Measurements from ENCODE around the gene RESF1. TPM values are rescaled to one million over a fixed set of nuclear protein-coding genes. Genes with fewer than 3 reads are reported as not detected.
A peak's percentile ranks its signal among the peaks of the same experiment; 100 is the strongest.

Gene RESF1, protein sequence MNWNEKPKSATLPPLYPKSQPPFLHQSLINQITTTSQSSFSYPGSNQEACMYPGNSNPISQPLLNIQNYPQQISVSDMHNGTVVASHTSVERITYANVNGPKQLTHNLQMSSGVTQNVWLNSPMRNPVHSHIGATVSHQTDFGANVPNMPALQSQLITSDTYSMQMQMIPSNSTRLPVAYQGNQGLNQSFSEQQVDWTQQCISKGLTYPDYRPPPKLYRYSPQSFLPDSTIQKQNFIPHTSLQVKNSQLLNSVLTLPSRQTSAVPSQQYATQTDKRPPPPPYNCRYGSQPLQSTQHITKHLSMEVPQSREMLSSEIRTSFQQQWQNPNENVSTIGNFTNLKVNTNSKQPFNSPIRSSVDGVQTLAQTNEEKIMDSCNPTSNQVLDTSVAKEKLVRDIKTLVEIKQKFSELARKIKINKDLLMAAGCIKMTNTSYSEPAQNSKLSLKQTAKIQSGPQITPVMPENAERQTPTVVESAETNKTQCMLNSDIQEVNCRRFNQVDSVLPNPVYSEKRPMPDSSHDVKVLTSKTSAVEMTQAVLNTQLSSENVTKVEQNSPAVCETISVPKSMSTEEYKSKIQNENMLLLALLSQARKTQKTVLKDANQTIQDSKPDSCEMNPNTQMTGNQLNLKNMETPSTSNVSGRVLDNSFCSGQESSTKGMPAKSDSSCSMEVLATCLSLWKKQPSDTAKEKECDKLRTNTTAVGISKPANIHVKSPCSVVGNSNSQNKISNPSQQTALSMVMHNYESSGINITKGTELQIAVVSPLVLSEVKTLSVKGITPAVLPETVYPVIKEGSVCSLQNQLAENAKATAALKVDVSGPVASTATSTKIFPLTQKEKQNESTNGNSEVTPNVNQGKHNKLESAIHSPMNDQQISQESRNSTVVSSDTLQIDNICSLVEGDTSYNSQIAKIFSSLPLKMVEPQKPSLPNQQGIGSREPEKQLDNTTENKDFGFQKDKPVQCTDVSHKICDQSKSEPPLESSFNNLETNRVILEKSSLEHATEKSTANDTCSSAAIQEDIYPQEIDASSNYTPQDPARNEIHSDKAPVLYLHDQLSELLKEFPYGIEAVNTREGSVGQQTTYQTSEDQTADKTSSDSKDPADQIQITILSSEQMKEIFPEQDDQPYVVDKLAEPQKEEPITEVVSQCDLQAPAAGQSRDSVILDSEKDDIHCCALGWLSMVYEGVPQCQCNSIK (N-terminal part only)
- total RNA-seq (2016; rRNA removed; fragmentation: Illumina TruSeq; extraction: Trizol) (16.8 and 19.6 TPM in 2 replicates), polyA plus RNA-seq (2011; rRNA removed) (7.9 and 8.1 TPM in 2 replicates), polyA minus RNA-seq (2011; rRNA and poly(A)+ RNA removed; ENCODE audit: low replicate concordance) (4.4 and 8.3 TPM in 2 replicates), Bru-seq, nascent RNA (percentile 89 among the genes with signal in this experiment), BruChase-seq, experiment 1, labeled RNA remaining after a 6-hour chase (percentile 82 among the genes with signal in this experiment), BruChase-seq, experiment 2, labeled RNA remaining after a 2-hour chase (percentile 92 among the genes with signal in this experiment)
- 7.5 and 7.6 TPM in 2 replicates for total RNA-seq (2016; cell fraction: cytosol; rRNA removed; fragmentation: Illumina TruSeq; extraction: Trizol; ENCODE audit: low read depth)
- 17.0 and 17.2 TPM in 2 replicates for total RNA-seq (2016; cell fraction: insoluble cytoplasmic fraction; rRNA removed; fragmentation: Illumina TruSeq; extraction: Trizol)
- total RNA-seq (2016; cell fraction: membrane; rRNA removed; fragmentation: Illumina TruSeq; extraction: Trizol): 14.6 and 16.5 TPM in 2 replicates
- 21.5 and 27.0 TPM in 2 replicates for total RNA-seq (2016; cell fraction: nucleus; rRNA removed; fragmentation: Illumina TruSeq; extraction: Trizol)
- 3.8 and 6.9 TPM in 2 replicates for polyA plus RNA-seq (2011; cell fraction: cytosol; rRNA removed)
- 5.4 and 9.5 TPM in 2 replicates for polyA plus RNA-seq (2011; cell fraction: nucleus; rRNA removed)
- 13.3 and 13.5 TPM in 2 replicates for polyA plus RNA-seq (2012)
- 8.1 and 10.1 TPM in 2 replicates for polyA plus RNA-seq (2016; cell fraction: cytosol; fragmentation: Illumina TruSeq; extraction: Trizol; ENCODE audit: low read depth)
- polyA plus RNA-seq (2016; cell fraction: insoluble cytoplasmic fraction; fragmentation: Illumina TruSeq; extraction: Trizol; ENCODE audit: low read depth): 14.7 and 15.3 TPM in 2 replicates
- 10.7 and 12.4 TPM in 2 replicates for polyA plus RNA-seq (2016; cell fraction: membrane; fragmentation: Illumina TruSeq; extraction: Trizol; ENCODE audit: low read depth)
- polyA plus RNA-seq (2016; cell fraction: nucleus; fragmentation: Illumina TruSeq; extraction: Trizol; ENCODE audit: insufficient read depth, low read depth): 25.7 and 28.8 TPM in 2 replicates
- 11.1 and 13.0 TPM in 2 replicates for polyA minus RNA-seq (2011; cell fraction: cytosol; rRNA and poly(A)+ RNA removed)
- polyA minus RNA-seq (2011; cell fraction: nucleus; rRNA and poly(A)+ RNA removed): 25.9 and 43.3 TPM in 2 replicates
- long read RNA-seq, experiment 1, partial matches to known transcripts: 0 of 1 reads
- long read RNA-seq, experiment 1, other reads (novel, unspliced or antisense): 1 of 1 reads
- long read RNA-seq, experiment 2, full-length matches to known transcripts: 3 of 14 reads
- long read RNA-seq, experiment 2, partial matches to known transcripts: 7 of 14 reads
- long read RNA-seq, experiment 2, other reads (novel, unspliced or antisense): 4 of 14 reads

DNA sequence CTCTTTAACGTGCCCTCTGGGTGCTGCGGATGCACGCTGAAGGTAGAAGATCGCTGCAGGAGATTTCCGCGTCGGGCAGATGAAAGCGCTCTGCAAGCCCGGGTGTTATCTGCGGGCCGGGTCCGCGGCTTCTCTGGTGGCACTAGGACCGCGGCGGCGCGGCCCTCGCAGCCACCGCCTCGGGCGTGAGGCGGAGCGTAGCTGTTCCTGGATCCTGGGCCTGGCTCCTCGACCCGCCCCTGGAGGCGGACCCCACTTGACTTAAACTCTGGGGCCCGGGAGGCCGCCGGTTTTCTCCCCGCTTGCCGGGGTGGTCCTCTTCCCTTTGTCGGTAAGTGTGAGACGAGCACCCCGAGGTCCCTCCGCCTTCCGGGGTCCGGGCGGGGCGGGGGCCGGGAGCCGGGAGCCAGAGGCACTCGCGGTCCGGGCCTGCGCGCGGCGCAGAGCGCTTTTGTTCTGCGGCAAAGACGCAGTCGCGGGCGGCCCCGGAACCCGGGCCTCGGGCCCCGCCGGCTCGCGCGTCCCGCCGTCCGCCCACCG, at the start of gene RESF1:
TSS of gene RESF1 (plus strand) at position 255 of the 540 bp plus-strand sequence. CDS start 21,541 bp downstream, outside the sequence.
- no peak for FAIRE-seq
- Histone ChIP-seq H3K79me2 (ENCODE audit: insufficient read depth, low read length) (peaks cover 17% of the 10 kb centered on the region), H3K4me2 (ENCODE audit: low read depth, low read length) (peak within 1 kb of the TSS; percentile 84), H3K9me3 (ENCODE audit: low read length) (no peaks in the 10 kb centered on the region), H3K27me3 (ENCODE audit: control insufficient read depth in 1 of 2, insufficient read depth in 2 of 2, low read length in 2 of 2) (no peaks in the 10 kb centered on the region), H2AFZ (ENCODE audit: low read length) (peak within 1 kb of the TSS; percentile 33), H3K27ac (ENCODE audit: extremely low read length, insufficient read depth, low read length) (peak within 1 kb of the TSS; percentile 79), H3K4me3 (replicated peaks in 1 of 3; ENCODE audit: insufficient read depth in 1 of 3, low read depth in 2 of 3, low read length in 3 of 3) (peak within 1 kb of the TSS; percentile 63 to 76 (median 68)), H3K9ac (ENCODE audit: insufficient read depth, low read depth, low read length) (peak within 1 kb of the TSS; percentile 70), H3K36me3 (replicated peaks in 1 of 2; ENCODE audit: control insufficient read depth in 1 of 2, insufficient read depth in 2 of 2, low read length in 2 of 2) (no peaks in the 10 kb centered on the region), H4K20me1 (ENCODE audit: insufficient read depth, low read length) (no peaks in the 10 kb centered on the region), H3K4me1 (ENCODE audit: insufficient read depth, low read length) (peaks cover 36% of the 10 kb centered on the region)
- WGBS (ENCODE audit: low lambda C conversion rate): 6% methylated on average over 3 of the region's 67 CpGs
- peak; percentile 98 for ATAC-seq
- CTCF ChIA-PET (ENCODE audit: low intra/inter-chr PET ratio, low total read pairs): no interaction called here
- intact Hi-C loops (cut with micrococcal nuclease; ENCODE audit: unreplicated experiment): loop anchor here (5.0 kb wide), 2 partner anchors 187 to 277 kb away; no protein-coding TSS in a partner anchor
- DNase-seq (ENCODE audit: low spot score): peak; percentile 79
- POLR2A ChIA-PET: interaction anchor here (0.7 to 2.1 kb wide), 7 partner anchors 9 to 244 kb away, joined by 3 to 7 read pairs (median 5); partner anchors contain the start of gene AMN1
- in situ Hi-C loops (cut with HindIII; ENCODE audit: extremely low pct_ligation_motif_present, low pct_unique_long_range_greater_than_20kb): no loop called here
- BruUV-seq (replicated peaks): no TSS peak
- TF ChIP-seq GTF3A (CRISPR knock-in tag; conservative IDR thresholded peaks at IDR 0.05) (no peak), ZNF674 (CRISPR knock-in tag; IDR thresholded peaks at IDR 0.05; ENCODE audit: low read depth) (no peak), HOXA5 (CRISPR knock-in tag; IDR thresholded peaks at IDR 0.05) (no peak; the same call in 1 of the 2 replicates), MBNL3 (CRISPR knock-in tag; conservative IDR thresholded peaks at IDR 0.05) (no peak), ZSCAN5A (CRISPR knock-in tag; IDR thresholded peaks at IDR 0.05; ENCODE audit: borderline replicate concordance) (no peak), RAD21 (CRISPR knock-in tag; IDR thresholded peaks at IDR 0.05) (peak; percentile 38; the same call in 1 of the 2 replicates)
- TF ChIP-seq, protein P1, sequence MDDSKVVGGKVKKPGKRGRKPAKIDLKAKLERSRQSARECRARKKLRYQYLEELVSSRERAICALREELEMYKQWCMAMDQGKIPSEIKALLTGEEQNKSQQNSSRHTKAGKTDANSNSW (CRISPR knock-in tag; IDR thresholded peaks at IDR 0.05; ENCODE audit: borderline replicate concordance): no peak
